ENCODE results near the gene APEX2.

Gene APEX2

DNA sequence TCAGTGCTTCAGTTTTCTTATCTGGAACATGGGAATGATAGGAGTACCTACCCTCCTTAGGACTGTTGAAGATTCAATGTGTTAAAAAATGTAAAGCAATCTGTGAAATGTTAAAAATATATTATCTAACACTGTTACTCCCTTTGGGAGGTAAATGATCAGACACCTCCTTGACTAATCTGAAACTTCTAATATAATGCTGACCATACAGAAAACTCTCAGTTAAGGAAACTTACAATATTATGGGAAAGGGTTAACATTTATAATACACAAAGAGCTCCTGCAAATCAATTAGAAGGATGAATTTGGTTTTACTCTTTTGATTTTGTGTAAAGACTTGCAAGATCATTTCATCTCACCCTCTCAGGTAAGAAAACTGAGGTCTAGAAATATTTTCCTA lies 4.5 kb upstream of the APEX2 start:
- Histone ChIP-seq H3K4me3 (replicated peaks; ENCODE audit: insufficient read depth, low read length) (no peak overlapping the region), H3K27ac (replicated peaks) (no peak overlapping the region), H3K27me3 (ENCODE audit: insufficient read depth, poor library complexity, severe bottlenecking) (no peaks in the 10 kb centered on the region)
- no peak for DNase-seq (ENCODE audit: low read depth in 1 of 2, low spot score in 1 of 2)
- TF ChIP-seq, protein P1, sequence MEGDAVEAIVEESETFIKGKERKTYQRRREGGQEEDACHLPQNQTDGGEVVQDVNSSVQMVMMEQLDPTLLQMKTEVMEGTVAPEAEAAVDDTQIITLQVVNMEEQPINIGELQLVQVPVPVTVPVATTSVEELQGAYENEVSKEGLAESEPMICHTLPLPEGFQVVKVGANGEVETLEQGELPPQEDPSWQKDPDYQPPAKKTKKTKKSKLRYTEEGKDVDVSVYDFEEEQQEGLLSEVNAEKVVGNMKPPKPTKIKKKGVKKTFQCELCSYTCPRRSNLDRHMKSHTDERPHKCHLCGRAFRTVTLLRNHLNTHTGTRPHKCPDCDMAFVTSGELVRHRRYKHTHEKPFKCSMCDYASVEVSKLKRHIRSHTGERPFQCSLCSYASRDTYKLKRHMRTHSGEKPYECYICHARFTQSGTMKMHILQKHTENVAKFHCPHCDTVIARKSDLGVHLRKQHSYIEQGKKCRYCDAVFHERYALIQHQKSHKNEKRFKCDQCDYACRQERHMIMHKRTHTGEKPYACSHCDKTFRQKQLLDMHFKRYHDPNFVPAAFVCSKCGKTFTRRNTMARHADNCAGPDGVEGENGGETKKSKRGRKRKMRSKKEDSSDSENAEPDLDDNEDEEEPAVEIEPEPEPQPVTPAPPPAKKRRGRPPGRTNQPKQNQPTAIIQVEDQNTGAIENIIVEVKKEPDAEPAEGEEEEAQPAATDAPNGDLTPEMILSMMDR (IDR thresholded peaks at IDR 0.05; ENCODE audit: insufficient read depth, low read length): no peak

DNA sequence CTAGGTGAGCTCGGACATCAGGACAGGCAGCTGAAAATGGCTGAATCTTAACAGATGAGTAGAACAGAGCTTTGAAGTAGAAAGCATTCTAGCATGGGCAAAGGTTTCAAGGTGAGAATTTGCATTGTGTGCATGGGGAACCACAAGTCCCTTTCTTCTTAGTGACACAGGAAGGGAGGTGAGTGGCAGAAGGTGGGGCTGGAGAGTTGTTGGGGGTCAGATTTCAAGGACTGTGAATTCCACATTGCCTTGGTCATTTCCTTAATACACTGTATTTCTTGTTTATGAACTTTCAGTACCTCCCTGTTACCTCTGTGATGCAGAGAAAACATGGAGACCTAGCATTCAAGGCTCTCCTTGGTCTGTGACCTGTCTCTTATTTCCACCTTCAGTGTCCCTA lies 4.1 kb downstream of the APEX2 start:
- H3K4me3 ChIP-seq (replicated peaks; ENCODE audit: insufficient read depth, low read length): no peak overlapping the region
- TF ChIP-seq, protein P1 (IDR thresholded peaks at IDR 0.05; ENCODE audit: insufficient read depth, low read length): no peak
- TF ChIP-seq POLR2AphosphoS5 (IDR thresholded peaks at IDR 0.05; ENCODE audit: low read depth) (no peak), GABPA (IDR thresholded peaks at IDR 0.05; ENCODE audit: low read depth) (no peak), SPI1 (IDR thresholded peaks at IDR 0.05; ENCODE audit: borderline replicate concordance, low read depth) (no peak)
- TF ChIP-seq, protein P2, sequence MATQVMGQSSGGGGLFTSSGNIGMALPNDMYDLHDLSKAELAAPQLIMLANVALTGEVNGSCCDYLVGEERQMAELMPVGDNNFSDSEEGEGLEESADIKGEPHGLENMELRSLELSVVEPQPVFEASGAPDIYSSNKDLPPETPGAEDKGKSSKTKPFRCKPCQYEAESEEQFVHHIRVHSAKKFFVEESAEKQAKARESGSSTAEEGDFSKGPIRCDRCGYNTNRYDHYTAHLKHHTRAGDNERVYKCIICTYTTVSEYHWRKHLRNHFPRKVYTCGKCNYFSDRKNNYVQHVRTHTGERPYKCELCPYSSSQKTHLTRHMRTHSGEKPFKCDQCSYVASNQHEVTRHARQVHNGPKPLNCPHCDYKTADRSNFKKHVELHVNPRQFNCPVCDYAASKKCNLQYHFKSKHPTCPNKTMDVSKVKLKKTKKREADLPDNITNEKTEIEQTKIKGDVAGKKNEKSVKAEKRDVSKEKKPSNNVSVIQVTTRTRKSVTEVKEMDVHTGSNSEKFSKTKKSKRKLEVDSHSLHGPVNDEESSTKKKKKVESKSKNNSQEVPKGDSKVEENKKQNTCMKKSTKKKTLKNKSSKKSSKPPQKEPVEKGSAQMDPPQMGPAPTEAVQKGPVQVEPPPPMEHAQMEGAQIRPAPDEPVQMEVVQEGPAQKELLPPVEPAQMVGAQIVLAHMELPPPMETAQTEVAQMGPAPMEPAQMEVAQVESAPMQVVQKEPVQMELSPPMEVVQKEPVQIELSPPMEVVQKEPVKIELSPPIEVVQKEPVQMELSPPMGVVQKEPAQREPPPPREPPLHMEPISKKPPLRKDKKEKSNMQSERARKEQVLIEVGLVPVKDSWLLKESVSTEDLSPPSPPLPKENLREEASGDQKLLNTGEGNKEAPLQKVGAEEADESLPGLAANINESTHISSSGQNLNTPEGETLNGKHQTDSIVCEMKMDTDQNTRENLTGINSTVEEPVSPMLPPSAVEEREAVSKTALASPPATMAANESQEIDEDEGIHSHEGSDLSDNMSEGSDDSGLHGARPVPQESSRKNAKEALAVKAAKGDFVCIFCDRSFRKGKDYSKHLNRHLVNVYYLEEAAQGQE (IDR thresholded peaks at IDR 0.05; ENCODE audit: insufficient replicate concordance, low read depth): no peak
- DNase-seq (ENCODE audit: low read depth in 1 of 2, low spot score in 1 of 2): no peak
- no peaks in the 10 kb centered on the region for H3K27me3 ChIP-seq (ENCODE audit: insufficient read depth, poor library complexity, severe bottlenecking)
- H3K27ac ChIP-seq (replicated peaks): no peak overlapping the region

DNA sequence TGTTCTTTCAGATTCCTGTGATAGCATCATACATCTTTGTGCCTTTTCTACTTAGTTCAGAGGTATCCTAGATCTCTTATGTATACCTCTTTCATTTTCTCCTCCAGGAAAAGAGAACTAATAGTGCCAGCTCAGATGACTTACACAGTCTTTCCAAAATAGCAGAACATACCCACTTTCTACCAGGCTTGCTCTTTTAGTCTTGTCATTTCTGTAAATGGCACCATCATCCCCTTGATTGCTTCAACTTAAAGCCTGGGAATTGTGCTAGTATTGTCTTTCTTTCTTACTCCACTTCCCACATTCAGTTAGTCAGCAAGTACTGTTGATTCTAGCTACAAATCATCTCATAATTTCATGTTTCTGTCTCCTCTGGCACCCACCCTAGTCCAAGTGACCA lies 5.1 kb downstream of the APEX2 start:
- H3K4me3 ChIP-seq (replicated peaks; ENCODE audit: insufficient read depth, low read length): no peak overlapping the region
- no peak for DNase-seq (ENCODE audit: low read depth in 1 of 2, low spot score in 1 of 2)
- H3K27me3 ChIP-seq (ENCODE audit: insufficient read depth, poor library complexity, severe bottlenecking): no peaks in the 10 kb centered on the region
- TF ChIP-seq POLR2AphosphoS5 (IDR thresholded peaks at IDR 0.05; ENCODE audit: low read depth) (no peak), SPI1 (IDR thresholded peaks at IDR 0.05; ENCODE audit: borderline replicate concordance, low read depth) (no peak), GABPA (IDR thresholded peaks at IDR 0.05; ENCODE audit: low read depth) (no peak)
- TF ChIP-seq, protein P2 (IDR thresholded peaks at IDR 0.05; ENCODE audit: insufficient replicate concordance, low read depth): no peak
- TF ChIP-seq, protein P1 (IDR thresholded peaks at IDR 0.05; ENCODE audit: insufficient read depth, low read length): no peak
- no peak overlapping the region for H3K27ac ChIP-seq (replicated peaks)

DNA sequence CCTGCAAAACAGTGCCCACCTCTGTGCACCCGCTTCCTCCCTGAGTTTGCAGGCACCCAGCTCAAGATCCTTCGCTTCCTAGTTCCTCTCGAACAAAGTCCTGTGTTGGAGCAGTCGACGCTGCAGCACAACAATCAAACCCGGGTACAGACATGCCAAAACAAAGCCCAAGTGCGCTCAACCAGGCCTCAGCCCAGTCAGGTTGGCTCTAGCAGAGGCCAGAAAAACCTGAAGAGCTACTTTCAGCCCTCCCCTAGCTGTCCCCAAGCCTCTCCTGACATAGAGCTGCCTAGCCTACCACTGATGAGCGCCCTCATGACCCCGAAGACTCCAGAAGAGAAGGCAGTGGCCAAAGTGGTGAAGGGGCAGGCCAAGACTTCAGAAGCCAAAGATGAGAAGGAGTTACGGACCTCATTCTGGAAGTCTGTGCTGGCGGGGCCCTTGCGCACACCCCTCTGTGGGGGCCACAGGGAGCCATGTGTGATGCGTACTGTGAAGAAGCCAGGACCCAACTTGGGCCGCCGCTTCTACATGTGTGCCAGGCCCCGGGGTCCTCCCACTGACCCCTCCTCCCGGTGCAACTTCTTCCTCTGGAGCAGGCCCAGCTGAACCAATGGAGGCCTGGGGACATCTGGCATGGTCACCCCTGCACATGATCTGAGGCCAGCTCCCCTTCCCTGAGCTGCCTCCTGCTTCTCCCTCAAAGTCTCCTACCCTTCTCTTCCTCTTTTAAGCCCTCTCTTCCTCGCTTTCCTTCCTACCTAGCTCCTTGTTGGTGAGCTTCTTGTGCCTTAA lies 6.9 kb downstream of the APEX2 start:
- no peak for DNase-seq (ENCODE audit: low read depth in 1 of 2, low spot score in 1 of 2)
- H3K27me3 ChIP-seq (ENCODE audit: insufficient read depth, poor library complexity, severe bottlenecking): no peaks in the 10 kb centered on the region
- H3K27ac ChIP-seq (replicated peaks): no peak overlapping the region
- TF ChIP-seq, protein P1 (IDR thresholded peaks at IDR 0.05; ENCODE audit: insufficient read depth, low read length): no peak
- TF ChIP-seq SPI1 (IDR thresholded peaks at IDR 0.05; ENCODE audit: borderline replicate concordance, low read depth) (no peak), GABPA (IDR thresholded peaks at IDR 0.05; ENCODE audit: low read depth) (no peak), POLR2AphosphoS5 (IDR thresholded peaks at IDR 0.05; ENCODE audit: low read depth) (no peak)
- TF ChIP-seq, protein P2 (IDR thresholded peaks at IDR 0.05; ENCODE audit: insufficient replicate concordance, low read depth): no peak
- no peak overlapping the region for H3K4me3 ChIP-seq (replicated peaks; ENCODE audit: insufficient read depth, low read length)
